ENCODE data around the gene FASLG.
A peak's percentile ranks its signal among the peaks of the same experiment; 100 is the strongest.
"Not testable (repeated sequence)": the region's sequence is repeated elsewhere in the genome, so short reads cannot be mapped to it uniquely, and the experiment has no call there.

FASLG gene, protein sequence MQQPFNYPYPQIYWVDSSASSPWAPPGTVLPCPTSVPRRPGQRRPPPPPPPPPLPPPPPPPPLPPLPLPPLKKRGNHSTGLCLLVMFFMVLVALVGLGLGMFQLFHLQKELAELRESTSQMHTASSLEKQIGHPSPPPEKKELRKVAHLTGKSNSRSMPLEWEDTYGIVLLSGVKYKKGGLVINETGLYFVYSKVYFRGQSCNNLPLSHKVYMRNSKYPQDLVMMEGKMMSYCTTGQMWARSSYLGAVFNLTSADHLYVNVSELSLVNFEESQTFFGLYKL

GRCh38 chr1:172658871-172659453 is at the start of gene FASLG:
Gene FASLG (plus strand): TSS chr1:172659103. CDS start chr1:172659202, 99 bp downstream.
- DNase-seq (ENCODE audit: low read depth): no peak

DNA sequence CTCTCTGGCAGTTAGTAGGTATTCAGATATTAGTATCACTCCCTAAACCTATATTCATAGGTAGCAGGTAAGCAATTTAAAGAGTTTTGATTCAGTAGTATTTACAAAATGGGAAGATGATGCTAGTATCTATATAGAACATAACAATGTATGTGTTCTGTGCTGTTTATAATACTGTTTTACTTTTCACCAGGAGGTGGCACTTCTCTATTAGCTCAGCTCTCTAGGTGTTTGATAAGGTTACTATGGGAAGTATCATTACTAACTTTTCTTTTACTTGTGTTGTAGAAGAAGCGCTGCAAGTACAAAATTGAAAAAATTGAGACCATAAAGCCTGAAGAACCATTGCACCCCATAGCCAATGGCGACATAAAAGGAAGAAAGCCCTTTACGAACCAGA is 49.4 kb upstream of the FASLG start:
- no peak for DNase-seq (ENCODE audit: low read depth)

GRCh38 chr1:172612478-172612877 is 46.4 kb upstream of the FASLG start:
- DNase-seq (ENCODE audit: low read depth): no peak

DNA sequence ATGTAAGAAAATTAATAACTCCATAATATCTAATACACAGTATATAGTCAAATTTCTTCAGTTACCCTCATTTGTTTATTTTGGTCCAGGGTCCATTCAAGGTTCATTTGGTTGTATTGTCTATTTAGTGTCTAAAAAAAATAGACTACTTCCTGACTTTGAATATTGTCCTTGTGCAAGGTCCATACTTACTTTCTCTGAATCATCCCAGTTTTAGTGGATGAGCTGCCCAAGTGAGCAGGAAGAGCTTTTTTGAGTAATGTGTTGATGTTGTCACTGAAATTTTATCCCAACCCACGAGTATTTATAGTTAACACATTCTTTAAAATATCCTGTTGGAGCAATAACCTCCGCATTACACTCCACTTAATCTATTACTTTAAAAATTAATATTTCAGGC is 45.6 kb upstream of the FASLG start:
- no peak for DNase-seq (ENCODE audit: low read depth)

DNA sequence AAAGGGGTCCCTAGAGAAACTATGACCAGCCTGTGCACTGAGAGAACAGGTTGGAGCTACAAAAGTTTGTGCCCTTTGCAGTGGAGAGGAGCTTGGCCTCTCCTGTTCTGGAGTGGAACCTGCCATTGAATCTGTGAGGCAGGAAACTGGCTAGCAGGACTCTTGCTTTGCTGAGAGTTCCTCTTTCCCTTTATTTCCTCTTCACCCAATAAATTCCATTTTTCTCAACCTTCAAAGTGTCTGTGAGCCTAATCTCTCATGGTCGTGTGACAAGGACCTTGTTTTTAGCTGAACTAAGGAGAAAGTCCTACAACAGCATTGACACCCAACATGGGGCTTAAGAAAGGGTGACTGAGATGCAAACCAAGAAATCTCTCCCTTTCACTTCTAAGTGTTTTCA is 42.7 kb upstream of the FASLG start:
- DNase-seq (ENCODE audit: low read depth): no peak

DNA sequence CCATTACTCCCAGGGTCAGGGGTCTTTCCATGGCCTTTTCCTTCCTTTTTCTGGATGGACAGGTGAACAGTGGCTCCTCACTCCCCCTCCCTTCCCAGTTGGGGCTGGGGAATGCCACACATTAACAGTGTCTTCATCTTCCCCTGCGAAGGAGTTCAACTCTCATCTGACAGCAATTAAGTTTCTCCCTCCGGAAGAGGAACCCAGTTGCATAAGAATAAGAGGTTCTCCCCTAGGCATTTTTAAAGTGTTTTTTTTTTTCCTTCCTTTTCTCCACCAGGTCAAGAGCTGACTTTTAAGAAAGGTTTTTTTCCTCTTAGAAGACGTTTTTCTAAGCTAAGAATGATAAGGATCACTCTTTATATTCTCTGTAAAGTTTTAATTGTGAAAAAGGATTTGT is 42.3 kb upstream of the FASLG start:
- no peak for DNase-seq (ENCODE audit: low read depth)

DNA sequence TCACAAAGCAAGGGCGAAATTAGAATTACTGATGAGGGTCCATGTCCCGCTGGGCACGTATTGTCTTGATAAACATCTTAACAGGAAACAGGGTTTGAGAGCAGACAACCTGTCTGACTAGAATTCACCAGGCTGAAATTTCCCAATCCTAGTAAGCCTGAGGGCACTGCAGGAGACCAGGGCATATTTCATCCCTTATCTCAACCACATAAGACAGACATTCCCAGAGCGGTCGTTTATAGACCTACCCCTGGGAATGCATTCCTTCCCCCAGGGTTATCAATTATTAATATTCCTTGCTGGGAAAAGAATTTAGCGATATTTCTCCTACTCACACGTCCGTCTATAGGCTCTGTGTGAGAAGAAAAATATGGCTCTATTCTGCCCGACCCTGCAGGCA is 38.3 kb upstream of the FASLG start:
- not testable (repeated sequence) for DNase-seq (ENCODE audit: low read depth)

DNA sequence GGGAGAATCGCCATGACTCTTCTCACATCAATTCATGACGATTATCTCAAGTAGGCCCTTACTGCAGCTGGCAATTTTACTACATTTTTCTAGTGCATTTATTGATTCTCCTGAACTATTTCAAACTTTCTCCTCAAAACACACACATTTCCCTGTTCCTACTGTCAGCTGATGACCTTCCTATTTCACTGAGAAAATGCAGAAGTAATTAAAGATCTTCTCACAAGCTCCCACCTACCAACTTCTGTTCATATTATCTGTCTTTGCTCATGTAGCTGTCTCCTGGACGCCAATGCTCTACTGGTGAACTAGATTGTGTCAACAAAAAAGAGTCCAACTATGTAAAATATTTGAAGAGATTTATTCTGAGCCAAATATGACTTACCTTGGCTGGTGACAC is 36.4 kb upstream of the FASLG start:
- DNase-seq (ENCODE audit: low read depth): no peak

GRCh38 chr1:172623748-172624147 is 35.2 kb upstream of the FASLG start:
- DNase-seq (ENCODE audit: low read depth): no peak

- DNase-seq (ENCODE audit: low read depth): no peak
Observed at GRCh38 chr1:172626845-172627244, 32.1 kb upstream of the FASLG start.

DNA sequence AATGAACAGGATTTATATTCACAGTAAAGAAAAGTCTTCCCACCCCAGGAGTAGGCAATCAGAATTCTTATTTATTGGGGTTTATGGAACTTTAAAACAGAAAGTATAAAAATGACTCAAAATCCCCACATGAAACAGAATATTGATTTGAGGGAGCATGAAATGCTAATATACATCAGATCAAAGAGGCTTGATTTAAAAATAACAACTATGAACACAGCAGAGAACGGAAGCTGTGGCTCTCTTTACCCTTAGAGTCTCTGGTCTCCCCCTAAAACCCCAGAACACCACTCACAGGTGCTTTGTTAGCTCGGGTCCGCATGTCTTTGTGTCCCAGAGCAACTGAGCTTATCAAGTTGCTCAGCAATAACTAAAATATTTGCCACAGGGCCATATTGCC is 31.2 kb upstream of the FASLG start:
- DNase-seq (ENCODE audit: low read depth): no peak

DNA sequence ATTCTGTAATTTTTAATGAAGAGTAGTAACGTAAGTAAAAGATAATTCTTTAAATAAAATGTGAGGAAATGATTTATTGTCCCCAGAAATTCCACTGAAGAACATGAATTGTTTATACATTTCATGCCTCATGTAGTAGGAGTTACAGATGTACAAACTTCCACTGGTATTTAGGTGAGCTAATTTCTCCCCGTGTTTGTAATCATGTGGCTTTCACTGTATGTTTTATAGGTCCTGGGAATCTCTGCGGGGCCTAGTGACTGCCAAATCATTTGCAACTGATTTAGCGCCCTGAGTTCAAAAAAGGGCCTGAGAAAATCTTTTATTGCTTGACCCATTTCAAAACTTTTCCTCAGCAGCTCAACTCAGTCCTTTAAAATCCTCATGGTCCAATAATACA is 30.5 kb upstream of the FASLG start:
- no peak for DNase-seq (ENCODE audit: low read depth)

GRCh38 chr1:172629170-172629569 is 29.7 kb upstream of the FASLG start:
- no peak for DNase-seq (ENCODE audit: low read depth)

DNA sequence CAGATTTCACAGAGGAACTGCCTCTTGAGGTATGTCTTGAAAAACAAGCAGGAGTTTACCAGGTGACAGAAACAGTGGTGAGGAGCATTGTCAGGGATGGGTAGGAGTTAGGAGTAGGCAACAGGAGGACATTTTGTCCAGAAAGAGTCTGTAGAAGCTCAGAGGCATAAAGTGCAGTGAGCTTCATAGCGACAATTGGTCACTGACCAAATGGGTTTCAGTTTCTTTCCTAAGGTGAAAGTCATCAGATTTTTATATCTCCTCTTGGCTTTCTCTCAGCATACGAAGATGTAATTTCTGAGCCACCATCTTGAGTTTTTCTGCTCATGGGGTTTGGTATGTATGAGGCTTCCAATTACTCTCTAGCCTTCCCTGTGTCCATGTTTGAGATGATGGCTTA is 29.3 kb upstream of the FASLG start:
- no peak for DNase-seq (ENCODE audit: low read depth)

- no peak for DNase-seq (ENCODE audit: low read depth)
Observed at GRCh38 chr1:172630056-172630818, 28.7 kb upstream of the FASLG start.

- DNase-seq (ENCODE audit: low read depth): no peak
Observed at GRCh38 chr1:172630868-172631267, 28.0 kb upstream of the FASLG start.

DNA sequence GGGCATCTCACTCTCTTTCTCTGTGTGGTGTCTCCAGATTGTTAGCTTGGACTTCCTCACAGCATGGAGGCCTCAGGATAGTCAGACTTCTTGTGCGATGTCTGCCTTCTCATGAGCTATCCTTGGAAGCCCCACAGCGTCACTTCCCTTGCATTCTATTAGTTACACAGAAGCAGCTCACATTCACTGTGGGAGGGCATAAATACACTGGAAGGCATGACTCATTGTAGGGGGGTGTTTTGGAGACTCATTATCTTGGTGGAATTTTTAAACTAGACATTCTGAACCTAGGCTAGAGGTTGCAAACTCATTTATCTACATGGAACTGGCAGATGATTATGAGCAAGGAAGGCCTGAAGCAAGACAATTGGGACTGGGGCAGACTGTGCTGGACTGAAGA is 21.4 kb upstream of the FASLG start:
- DNase-seq (ENCODE audit: low read depth): peak; percentile 39

DNA sequence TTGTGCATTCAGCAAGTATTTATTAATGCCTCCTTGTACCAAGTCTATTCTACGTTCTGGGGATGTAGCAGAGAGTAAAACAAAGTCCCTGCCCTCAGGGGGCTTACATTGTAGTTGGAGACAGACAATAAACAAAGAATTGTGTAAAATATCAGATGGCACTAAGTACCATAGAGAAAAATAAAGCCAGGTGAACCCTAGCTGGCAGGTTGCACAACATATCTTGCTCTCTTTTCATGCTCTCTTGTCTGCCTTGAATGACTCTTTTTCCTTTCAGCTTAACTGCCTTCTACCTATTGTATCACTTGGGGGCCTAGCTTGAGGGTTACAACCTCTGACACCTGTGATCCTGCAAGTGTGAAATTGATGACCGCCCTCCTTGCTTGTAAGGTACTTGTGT is 20.7 kb upstream of the FASLG start:
- DNase-seq (ENCODE audit: low read depth): no peak

- DNase-seq (ENCODE audit: low read depth): peak; percentile 74
Observed at GRCh38 chr1:172638885-172639831, 19.7 kb upstream of the FASLG start.

DNA sequence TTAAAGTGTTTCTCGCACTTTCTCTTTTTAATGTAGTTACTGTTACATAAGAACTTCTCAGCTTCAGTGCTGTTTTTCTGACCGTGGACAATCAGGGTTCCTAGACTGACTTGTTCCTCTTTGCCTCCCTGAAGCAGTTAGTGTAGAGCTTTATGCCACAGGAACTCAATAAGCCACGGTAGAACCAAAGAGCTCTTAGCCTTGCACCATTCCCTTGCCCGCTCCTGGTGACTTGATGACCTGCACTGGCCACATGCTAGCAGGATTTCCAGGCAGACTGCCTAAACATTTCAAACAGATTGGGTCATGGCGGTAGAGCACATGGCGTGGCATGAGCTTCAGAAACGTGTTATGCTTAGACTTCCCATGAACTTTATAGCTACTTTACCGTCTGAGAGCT is 18.8 kb upstream of the FASLG start:
- DNase-seq (ENCODE audit: low read depth): no peak

GRCh38 chr1:172641492-172641891 is 17.4 kb upstream of the FASLG start:
- no peak for DNase-seq (ENCODE audit: low read depth)

DNA sequence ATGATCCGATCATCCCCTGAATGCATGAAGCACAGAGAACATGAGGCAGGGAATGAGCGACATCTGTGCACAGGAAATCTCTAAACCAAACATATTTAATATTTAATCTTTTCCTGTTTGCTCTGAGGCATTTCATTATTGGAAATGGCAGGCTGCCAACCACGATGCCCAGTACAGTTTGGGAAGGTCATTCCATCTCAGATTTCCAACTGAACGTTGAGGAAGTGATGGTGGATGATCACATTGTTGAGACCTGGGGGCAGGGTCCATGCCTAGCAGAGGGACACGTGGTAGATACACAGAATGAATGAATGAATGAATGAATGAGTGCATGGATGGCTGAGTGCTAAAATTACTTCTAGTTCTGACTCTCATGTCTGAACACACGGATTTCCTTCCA is 15.9 kb upstream of the FASLG start:
- no peak for DNase-seq (ENCODE audit: low read depth)
